DOHH2 (cell line): ENCODE measurements around the gene ADTRP.

Experiments
- H3F3A ChIP-seq: fragments of 200-600 bp; sonication (generic), shearing (Covaris generic); 2 replicates; pipeline ENCODE4 v1.6.0; 2016; ENCODE audit warnings: antibody characterized with exemption, mild to moderate bottlenecking; ENCODE audit not compliant: control insufficient read depth, insufficient read depth
- H3K27ac ChIP-seq: fragments of 200-600 bp; sonication (generic); 2 replicates; pipeline ENCODE4 v1.5.1; 2014; ENCODE audit warnings: low read depth, mild to moderate bottlenecking, low read length, moderate library complexity
- H3K27me3 ChIP-seq: fragments of 200-600 bp; sonication (generic); 2 replicates; pipeline ENCODE4 v1.6.1; 2014; ENCODE audit warnings: mild to moderate bottlenecking, low read length, mixed read lengths; ENCODE audit not compliant: control insufficient read depth
- H3K36me3 ChIP-seq: fragments of 200-600 bp; sonication (generic); 2 replicates; pipeline ENCODE4 v1.6.1; 2014; ENCODE audit warnings: mild to moderate bottlenecking, low read length, moderate library complexity, mixed read lengths; ENCODE audit not compliant: control insufficient read depth
- H3K4me1 ChIP-seq: fragments of 200-600 bp; sonication (generic); 2 replicates; pipeline ENCODE4 v1.6.1; 2014; ENCODE audit warnings: mild to moderate bottlenecking, low read length, mixed read lengths; ENCODE audit not compliant: control insufficient read depth
- H3K4me2 ChIP-seq: fragments of 200-600 bp; sonication (generic); 2 replicates; pipeline ENCODE4 v1.6.0; 2014; ENCODE audit warnings: mild to moderate bottlenecking, low read length, moderate library complexity
- H3K4me3 ChIP-seq: fragments of 200-600 bp; sonication (generic); 2 replicates; pipeline ENCODE4 v1.5.1; 2014; ENCODE audit warnings: mild to moderate bottlenecking, low read length, mixed read lengths
- H3K79me2 ChIP-seq: fragments of 200-600 bp; sonication (generic); 2 replicates; pipeline ENCODE4 v1.6.1; 2014; ENCODE audit warnings: mild to moderate bottlenecking, low read length, mixed read lengths; ENCODE audit not compliant: control insufficient read depth
- H3K9me2 ChIP-seq: fragments of 200-600 bp; sonication (generic); replicated peaks from 2 replicates; pipeline ENCODE4 v1.6.1; 2014; ENCODE audit warnings: mild to moderate bottlenecking, low read length, mixed read lengths; ENCODE audit not compliant: control insufficient read depth
- H3K9me3 ChIP-seq: fragments of 200-600 bp; sonication (generic); 2 replicates; pipeline ENCODE4 v1.6.1; 2014; ENCODE audit warnings: antibody characterized with exemption, low read length, mixed read lengths; ENCODE audit not compliant: control insufficient read depth, insufficient read depth
- H4K20me1 ChIP-seq: fragments of 200-600 bp; sonication (generic); 2 replicates; pipeline ENCODE4 v1.6.0; 2014; ENCODE audit warnings: low read depth, mild to moderate bottlenecking, antibody characterized with exemption, low read length, moderate library complexity; ENCODE audit not compliant: control insufficient read depth, insufficient read depth
- EZH2phosphoT487 ChIP-seq: fragments of 200-600 bp; sonication (generic); IDR thresholded peaks from 2 replicates; pipeline ENCODE4 v1.6.1; 2017; ENCODE audit warnings: borderline replicate concordance, mild to moderate bottlenecking, antibody characterized with exemption, low read length, moderate library complexity, mixed read lengths
- TF ChIP-seq, protein P1 (sequence below): fragments of 200-600 bp; sonication (generic); IDR thresholded peaks from one replicate; pipeline ENCODE4 v1.5.1; 2014; ENCODE audit warnings: antibody characterized with exemption, mild to moderate bottlenecking, low read depth, low read length; ENCODE audit not compliant: poor library complexity, severe bottlenecking

The ADTRP gene

DNA sequence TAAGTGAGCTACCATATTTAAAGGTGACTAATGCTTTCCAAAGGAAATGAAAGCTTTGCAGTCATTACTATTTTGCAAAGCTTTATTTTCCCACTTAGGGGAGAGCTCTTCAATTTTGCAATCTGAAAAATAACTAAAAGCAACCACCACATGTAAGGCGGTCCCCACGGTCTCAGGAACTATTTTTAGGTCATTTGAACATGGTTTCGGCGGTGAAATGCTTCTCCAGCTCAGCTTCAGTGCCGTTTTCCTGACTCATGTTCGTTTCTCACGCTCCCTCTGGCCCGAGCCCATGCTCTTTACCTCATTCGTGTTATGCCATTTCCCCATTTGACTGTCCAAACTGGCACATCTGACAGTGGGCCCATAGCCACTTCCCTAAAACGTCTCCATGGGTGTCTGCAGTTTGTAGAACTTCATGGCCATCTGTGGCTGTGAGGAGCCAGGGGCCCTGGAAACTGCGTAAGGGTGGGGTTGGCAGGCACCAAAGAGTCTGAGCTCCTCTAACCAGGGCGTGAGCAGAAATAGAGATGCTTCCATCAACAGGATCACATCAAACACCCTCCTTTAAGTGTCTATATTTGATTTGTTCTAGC is 46.5 kb downstream of the ADTRP start:
- H3F3A ChIP-seq: no peaks in the 10 kb centered on the region
- no peaks in the 10 kb centered on the region for H4K20me1 ChIP-seq
- H3K9me2 ChIP-seq: no peaks in the 10 kb centered on the region
- no peak overlapping the region for H3K4me3 ChIP-seq
- H3K36me3 ChIP-seq: no peaks in the 10 kb centered on the region
- no peaks in the 10 kb centered on the region for H3K79me2 ChIP-seq
- TF ChIP-seq, protein P1, sequence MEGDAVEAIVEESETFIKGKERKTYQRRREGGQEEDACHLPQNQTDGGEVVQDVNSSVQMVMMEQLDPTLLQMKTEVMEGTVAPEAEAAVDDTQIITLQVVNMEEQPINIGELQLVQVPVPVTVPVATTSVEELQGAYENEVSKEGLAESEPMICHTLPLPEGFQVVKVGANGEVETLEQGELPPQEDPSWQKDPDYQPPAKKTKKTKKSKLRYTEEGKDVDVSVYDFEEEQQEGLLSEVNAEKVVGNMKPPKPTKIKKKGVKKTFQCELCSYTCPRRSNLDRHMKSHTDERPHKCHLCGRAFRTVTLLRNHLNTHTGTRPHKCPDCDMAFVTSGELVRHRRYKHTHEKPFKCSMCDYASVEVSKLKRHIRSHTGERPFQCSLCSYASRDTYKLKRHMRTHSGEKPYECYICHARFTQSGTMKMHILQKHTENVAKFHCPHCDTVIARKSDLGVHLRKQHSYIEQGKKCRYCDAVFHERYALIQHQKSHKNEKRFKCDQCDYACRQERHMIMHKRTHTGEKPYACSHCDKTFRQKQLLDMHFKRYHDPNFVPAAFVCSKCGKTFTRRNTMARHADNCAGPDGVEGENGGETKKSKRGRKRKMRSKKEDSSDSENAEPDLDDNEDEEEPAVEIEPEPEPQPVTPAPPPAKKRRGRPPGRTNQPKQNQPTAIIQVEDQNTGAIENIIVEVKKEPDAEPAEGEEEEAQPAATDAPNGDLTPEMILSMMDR: no peak
- TF ChIP-seq EZH2phosphoT487: no peak
- no peaks in the 10 kb centered on the region for H3K4me1 ChIP-seq
- no peak overlapping the region for H3K27ac ChIP-seq
- H3K4me2 ChIP-seq: no peak overlapping the region
- peaks cover 32% of the 10 kb centered on the region for H3K27me3 ChIP-seq
- H3K9me3 ChIP-seq: no peaks in the 10 kb centered on the region

DNA sequence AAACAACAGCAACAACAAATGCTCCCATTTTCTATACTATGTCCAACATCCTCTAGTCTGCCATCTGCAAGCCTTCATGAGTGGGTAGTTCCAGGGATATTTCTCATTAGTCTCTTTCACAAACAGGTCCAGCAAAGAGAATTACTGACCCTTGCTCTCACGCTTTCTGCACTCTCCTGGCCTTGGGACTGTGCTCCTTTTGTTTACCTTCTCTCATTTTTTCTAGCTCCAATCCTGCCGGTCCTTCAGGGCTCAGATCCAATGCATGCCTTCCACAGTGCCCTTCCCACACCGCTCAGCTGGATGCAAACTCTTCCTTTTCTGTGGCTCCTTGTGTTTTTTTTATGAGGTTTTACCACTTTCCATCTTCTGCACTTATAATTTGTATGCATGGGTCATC is 47.2 kb downstream of the ADTRP start:
- peaks cover 32% of the 10 kb centered on the region for H3K27me3 ChIP-seq
- H3K4me1 ChIP-seq: no peaks in the 10 kb centered on the region
- no peaks in the 10 kb centered on the region for H3K9me3 ChIP-seq
- no peaks in the 10 kb centered on the region for H4K20me1 ChIP-seq
- H3K79me2 ChIP-seq: no peaks in the 10 kb centered on the region
- H3K4me2 ChIP-seq: no peak overlapping the region
- no peak overlapping the region for H3K4me3 ChIP-seq
- H3K27ac ChIP-seq: no peak overlapping the region
- H3K9me2 ChIP-seq: no peaks in the 10 kb centered on the region
- no peaks in the 10 kb centered on the region for H3F3A ChIP-seq
- TF ChIP-seq, protein P1: no peak
- TF ChIP-seq EZH2phosphoT487: no peak
- no peaks in the 10 kb centered on the region for H3K36me3 ChIP-seq

- H3F3A ChIP-seq: no peaks in the 10 kb centered on the region
- no peaks in the 10 kb centered on the region for H3K9me2 ChIP-seq
- no peaks in the 10 kb centered on the region for H3K79me2 ChIP-seq
- no peak for TF ChIP-seq EZH2phosphoT487
- TF ChIP-seq, protein P1: no peak
- H3K4me3 ChIP-seq: no peak overlapping the region
- no peaks in the 10 kb centered on the region for H3K4me1 ChIP-seq
- no peaks in the 10 kb centered on the region for H3K36me3 ChIP-seq
- H3K27me3 ChIP-seq: peaks cover 32% of the 10 kb centered on the region
- no peak overlapping the region for H3K27ac ChIP-seq
- H3K9me3 ChIP-seq: no peaks in the 10 kb centered on the region
- H4K20me1 ChIP-seq: no peaks in the 10 kb centered on the region
- H3K4me2 ChIP-seq: no peak overlapping the region
Measured at GRCh38 chr6:11730641-11731040, 48.0 kb downstream of the ADTRP start.
